Ovary (tissue), 9 donors: ENCODE results near the gene NUAK1. TPM values are rescaled to one million over a fixed set of nuclear protein-coding genes. Genes with fewer than 3 reads are reported as not detected.

Source experiments
- DNase-seq, 5 donors: peaks; one replicate each; pipeline ENCODE4 v3.0.0-alpha.2; 2019 to 2020
- H3K27ac ChIP-seq, 2 donors: fragments of 200-600 bp; one replicate each; pipeline versions ENCODE4 v1.5.1 to v1.8.0; 2019 to 2022
- H3K27me3 ChIP-seq: fragments of 200-600 bp; one replicate; pipeline ENCODE4 v1.8.0; 2022
- H3K36me3 ChIP-seq: fragments of 200-600 bp; sonication (generic); one replicate; pipeline ENCODE4 v1.5.1; 2019
- H3K4me1 ChIP-seq: one replicate; pipeline ENCODE4 v1.8.1; 2013; ENCODE audit warnings: mild to moderate bottlenecking, moderate library complexity; ENCODE audit not compliant: insufficient read depth
- H3K4me3 ChIP-seq: fragments of 200-600 bp; sonication (generic); one replicate; pipeline ENCODE4 v1.5.1; 2017
- H3K9me3 ChIP-seq, 2 donors: fragments of 200-600 bp in 1 of 2; sonication (generic) in 1 of 2; one replicate each; pipeline versions ENCODE4 v1.5.1 to v1.8.1; 2013 to 2019; ENCODE audit warnings: mild to moderate bottlenecking in 1 of 2, moderate library complexity in 1 of 2
- EP300 ChIP-seq: sonication (generic); formaldehyde crosslinking; IDR thresholded peaks from one replicate; pipeline ENCODE4 v1.6.1; 2017; ENCODE audit warnings: antibody characterized with exemption
- POLR2A ChIP-seq: fragments of 450-650 bp; IDR thresholded peaks from one replicate; pipeline ENCODE4 v1.6.1; 2017; ENCODE audit warnings: antibody characterized with exemption, mild to moderate bottlenecking, moderate library complexity
- WGBS, 3 donors: extraction: QIAGEN DNeasy Blood & Tissue Kit in 1 of 3; methylation state at CpG; one replicate each; pipeline versions ENCODE4 v1.1.5 to v1.1.7; 2013 to 2017; 5-methylcytosine and 5-hydroxymethylcytosine counted together
- intact Hi-C, 4 donors: fragments of 100-400 bp; cut with DNase I; formaldehyde crosslinking; loops; one replicate each; pipeline versions ENCODE4 v1.11.0 to v1.15.1; 2022 to 2023
- polyA plus RNA-seq, 2 donors: library from polyadenylated mRNA; stranded (reverse); fragments of 200-250 nt in 1 of 2; fragments of 350-450 nt in 1 of 2; fragmentation: Illumina TruSeq in 1 of 2; extraction: RNeasy Lipid Tissue Mini Kit (QIAGEN cat#74804) in 1 of 2; gene quantifications; one replicate each; pipeline ENCODE4 v1.2.3, GENCODE V29; 2013 to 2014
- total RNA-seq, 7 donors: library from RNA; depleted of rRNA in 2 of 7; stranded (reverse); fragments of >200 nt in 2 of 7; fragmentation: NEBNext Ultra II Directional in 3 of 7; extraction: Animal tissue kit (Norgen Biotek cat#: 25700) in 3 of 7; gene quantifications; one replicate each; pipeline versions ENCODE4 v1.1.0 to v1.2.4, GENCODE V29; 2016 to 2023
- TF ChIP-seq, protein P1 (sequence below), 3 donors: fragments of 450-650 bp in 2 of 3; fragments of 200-600 bp in 1 of 3; IDR thresholded peaks; one replicate each; pipeline versions ENCODE4 v1.5.1 to v1.8.0; 2016 to 2022; ENCODE audit warnings: antibody characterized with exemption in 3 of 3, mild to moderate bottlenecking in 1 of 3
- donor health status: DM: no; HTN: no; CAD: no; lungs with moderate emphysema.
- donor health status: DM: no; HTN: no; CAD: no.
- donor health status: Bipolar disorder and iron deficiency.
- donor health status: DM: yes; HTN: yes; CAD: no.
- donor health status: DM: no; HTN: no; CAD: no.
- donor health status: DM: yes; HTN: yes; CAD: no.

The NUAK1 gene
- total and polyA plus RNA-seq, 9 donors, result 2.8 to 22.2 (median 12.0) TPM

- TF ChIP-seq, protein P1, sequence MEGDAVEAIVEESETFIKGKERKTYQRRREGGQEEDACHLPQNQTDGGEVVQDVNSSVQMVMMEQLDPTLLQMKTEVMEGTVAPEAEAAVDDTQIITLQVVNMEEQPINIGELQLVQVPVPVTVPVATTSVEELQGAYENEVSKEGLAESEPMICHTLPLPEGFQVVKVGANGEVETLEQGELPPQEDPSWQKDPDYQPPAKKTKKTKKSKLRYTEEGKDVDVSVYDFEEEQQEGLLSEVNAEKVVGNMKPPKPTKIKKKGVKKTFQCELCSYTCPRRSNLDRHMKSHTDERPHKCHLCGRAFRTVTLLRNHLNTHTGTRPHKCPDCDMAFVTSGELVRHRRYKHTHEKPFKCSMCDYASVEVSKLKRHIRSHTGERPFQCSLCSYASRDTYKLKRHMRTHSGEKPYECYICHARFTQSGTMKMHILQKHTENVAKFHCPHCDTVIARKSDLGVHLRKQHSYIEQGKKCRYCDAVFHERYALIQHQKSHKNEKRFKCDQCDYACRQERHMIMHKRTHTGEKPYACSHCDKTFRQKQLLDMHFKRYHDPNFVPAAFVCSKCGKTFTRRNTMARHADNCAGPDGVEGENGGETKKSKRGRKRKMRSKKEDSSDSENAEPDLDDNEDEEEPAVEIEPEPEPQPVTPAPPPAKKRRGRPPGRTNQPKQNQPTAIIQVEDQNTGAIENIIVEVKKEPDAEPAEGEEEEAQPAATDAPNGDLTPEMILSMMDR (IDR thresholded peaks at IDR 0.05), result no peak
- TF ChIP-seq EP300 (no peak), POLR2A (no peak)
- Histone ChIP-seq H3K27me3 (no peaks in the 10 kb centered on the region), H3K9me3 (no peaks in the 10 kb centered on the region), H3K4me3 (no peak overlapping the region), H3K4me1 (peaks cover 1% of the 10 kb centered on the region), H3K36me3 (no peaks in the 10 kb centered on the region), H3K27ac (no peak overlapping the region)
- 24 to 46% (median 27%) methylated on average over 2 of the region's 2 CpGs for WGBS, 3 donors
- no peak for DNase-seq
- intact Hi-C loops, result loop anchor here in 1 of 4 donors (10.0 kb wide), 1 partner anchor 62 kb away; the partner anchor contains the start of gene NUAK1
These were observed 66.0 kb downstream of the NUAK1 start for GRCh38 chr12:106072751-106073150.

DNA sequence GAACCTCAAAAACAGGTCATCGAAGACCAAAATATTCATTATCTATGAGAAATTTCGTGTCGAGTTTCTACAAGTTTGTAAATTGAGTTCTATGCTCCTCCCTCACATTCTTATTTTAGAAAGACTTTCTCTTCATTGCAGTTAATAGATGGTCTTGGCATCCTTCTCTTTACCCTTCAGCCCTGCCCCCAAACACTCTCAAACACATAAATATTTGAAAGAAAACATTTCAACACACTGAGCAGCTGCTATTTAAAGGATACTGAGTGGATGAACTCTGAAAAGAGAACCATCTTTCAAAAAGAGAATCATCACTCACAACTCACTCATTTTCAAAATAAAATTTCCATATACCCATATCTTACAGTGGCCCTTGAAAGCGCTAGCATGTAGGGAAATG lies 67.1 kb downstream of the NUAK1 start:
- 20 to 24% (median 21%) methylated on average over 4 of the region's 4 CpGs for WGBS, 3 donors
- no peaks in the 10 kb centered on the region for H3K9me3 ChIP-seq
- no peak for DNase-seq
- TF ChIP-seq EP300, result no peak
- TF ChIP-seq POLR2A, result no peak
- TF ChIP-seq, protein P1 (IDR thresholded peaks at IDR 0.05), result no peak
- peak overlapping the region in 1 of 2 donors; percentile 5 for H3K27ac ChIP-seq
- peaks cover 1% of the 10 kb centered on the region for H3K4me1 ChIP-seq
- H3K4me3 ChIP-seq, result no peak overlapping the region
- no peaks in the 10 kb centered on the region for H3K36me3 ChIP-seq
- intact Hi-C loops, result loop anchor here in 1 of 4 donors (10.0 kb wide), 1 partner anchor 63 kb away; the partner anchor contains the start of gene NUAK1
- no peaks in the 10 kb centered on the region for H3K27me3 ChIP-seq

DNA sequence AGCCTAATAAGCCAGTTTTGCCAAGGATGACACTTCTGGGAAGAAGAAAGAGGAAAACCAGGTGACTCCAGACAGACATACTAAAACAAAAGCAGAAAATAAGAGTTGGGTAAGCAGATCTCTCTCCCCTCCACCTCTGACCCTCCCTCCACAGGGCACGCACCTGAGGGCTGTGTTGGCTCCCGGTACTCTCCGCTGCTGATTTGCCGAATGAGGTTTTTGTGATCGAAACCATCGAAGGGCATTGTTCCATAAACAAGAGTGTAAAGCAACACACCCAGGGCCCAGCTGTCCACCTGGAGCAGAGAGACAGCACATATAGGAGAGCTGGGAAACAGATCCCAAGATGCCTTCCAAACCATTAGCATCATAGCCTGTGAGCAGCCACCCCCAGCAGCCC lies 68.1 kb downstream of the NUAK1 start:
- Histone ChIP-seq H3K4me1 (peaks cover 1% of the 10 kb centered on the region), H3K9me3 (no peaks in the 10 kb centered on the region), H3K36me3 (no peaks in the 10 kb centered on the region), H3K27me3 (no peaks in the 10 kb centered on the region), H3K4me3 (no peak overlapping the region), H3K27ac (no peak overlapping the region)
- no peak for DNase-seq
- intact Hi-C loops, result loop anchor here in 1 of 4 donors (10.0 kb wide), 1 partner anchor 64 kb away; the partner anchor contains the start of gene NUAK1
- WGBS, 3 donors, result 94 to 95% (median 94%) methylated on average over 6 of the region's 6 CpGs
- TF ChIP-seq EP300 (no peak), POLR2A (no peak)
- TF ChIP-seq, protein P1 (IDR thresholded peaks at IDR 0.05), result no peak

GRCh38 chr12:106070147-106070546 lies 68.6 kb downstream of the NUAK1 start:
- WGBS, 3 donors, result 36 to 53% (median 38%) methylated on average over 1 of the region's 1 CpG
- no peak for DNase-seq
- no peak overlapping the region for H3K27ac ChIP-seq
- intact Hi-C loops, result loop anchor here in 1 of 4 donors (10.0 kb wide), 1 partner anchor 65 kb away; the partner anchor contains the start of gene NUAK1
- no peaks in the 10 kb centered on the region for H3K9me3 ChIP-seq
- H3K4me1 ChIP-seq, result peaks cover 1% of the 10 kb centered on the region
- no peak overlapping the region for H3K4me3 ChIP-seq
- TF ChIP-seq EP300, result no peak
- TF ChIP-seq POLR2A, result no peak
- TF ChIP-seq, protein P1 (IDR thresholded peaks at IDR 0.05), result no peak
- H3K27me3 ChIP-seq, result no peaks in the 10 kb centered on the region
- H3K36me3 ChIP-seq, result no peaks in the 10 kb centered on the region
